ENCODE results near the gene TSPY3.
"Not testable (repeated sequence)": the region's sequence is repeated elsewhere in the genome, so short reads cannot be mapped to it uniquely, and the experiment has no call there.

Gene TSPY3

GRCh38 chrY:9398121-9398520, at the start of gene TSPY3:
Gene TSPY3 (plus strand): TSS chrY:9398421. CDS start chrY:9398467, 46 bp downstream.
- DNase-seq = not testable (repeated sequence)

GRCh38 chrY:9357497-9357896, 40.7 kb upstream of the TSPY3 start, which contains the start of gene TSPY8:
Gene TSPY8 (plus strand): TSS chrY:9357797. CDS start chrY:9357843, 46 bp downstream.
- not testable (repeated sequence) for DNase-seq

- not testable (repeated sequence) for DNase-seq
Measured at GRCh38 chrY:9396527-9396926, 1.7 kb upstream of the TSPY3 start.

Measured in CD4-positive, alpha-beta T cell treated with Interferon alpha-2 for 1 hour (primary cell).